Epithelial cell of proximal tubule (primary cell): Measurements from ENCODE around the gene SYNCRIP. TPM values are rescaled to one million over a fixed set of nuclear protein-coding genes. Genes with fewer than 3 reads are reported as not detected.
"Not testable (repeated sequence)": the region's sequence is repeated elsewhere in the genome, so short reads cannot be mapped to it uniquely, and the experiment has no call there.

ENCODE experiments used
- DNase-seq: peaks from one replicate; pipeline ENCODE4 v3.0.0-alpha.2; 2011; ENCODE audit warnings: low read depth
- H3K4me3 ChIP-seq: 2 replicates; pipeline ENCODE4 v1.5.1; 2011; ENCODE audit warnings: low read depth, mild to moderate bottlenecking, low read length
- total RNA-seq: library from RNA; depleted of rRNA; stranded (reverse); fragments of >200 nt; gene quantifications from 2 replicates; pipeline ENCODE4 v1.2.3, GENCODE V29; 2015
- TF ChIP-seq, protein P1 (sequence below): conservative IDR thresholded peaks from 2 replicates; pipeline ENCODE4 v1.5.1; 2012; ENCODE audit warnings: low read depth, mild to moderate bottlenecking, low read length

The SYNCRIP gene
- total RNA-seq, 1 donor from 2014 or later = 59.3 TPM

GRCh38 chr6:85594197-85594930 lies 48.3 kb downstream of the SYNCRIP start:
- DNase-seq = no peak
- TF ChIP-seq, protein P1, sequence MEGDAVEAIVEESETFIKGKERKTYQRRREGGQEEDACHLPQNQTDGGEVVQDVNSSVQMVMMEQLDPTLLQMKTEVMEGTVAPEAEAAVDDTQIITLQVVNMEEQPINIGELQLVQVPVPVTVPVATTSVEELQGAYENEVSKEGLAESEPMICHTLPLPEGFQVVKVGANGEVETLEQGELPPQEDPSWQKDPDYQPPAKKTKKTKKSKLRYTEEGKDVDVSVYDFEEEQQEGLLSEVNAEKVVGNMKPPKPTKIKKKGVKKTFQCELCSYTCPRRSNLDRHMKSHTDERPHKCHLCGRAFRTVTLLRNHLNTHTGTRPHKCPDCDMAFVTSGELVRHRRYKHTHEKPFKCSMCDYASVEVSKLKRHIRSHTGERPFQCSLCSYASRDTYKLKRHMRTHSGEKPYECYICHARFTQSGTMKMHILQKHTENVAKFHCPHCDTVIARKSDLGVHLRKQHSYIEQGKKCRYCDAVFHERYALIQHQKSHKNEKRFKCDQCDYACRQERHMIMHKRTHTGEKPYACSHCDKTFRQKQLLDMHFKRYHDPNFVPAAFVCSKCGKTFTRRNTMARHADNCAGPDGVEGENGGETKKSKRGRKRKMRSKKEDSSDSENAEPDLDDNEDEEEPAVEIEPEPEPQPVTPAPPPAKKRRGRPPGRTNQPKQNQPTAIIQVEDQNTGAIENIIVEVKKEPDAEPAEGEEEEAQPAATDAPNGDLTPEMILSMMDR = no peak
- H3K4me3 ChIP-seq = peak overlapping the region; percentile 89

GRCh38 chr6:85593438-85594196 lies 49.1 kb downstream of the SYNCRIP start, which contains the start of gene SNX14:
TSS of gene SNX14 (minus strand) at chr6:85593858. CDS start at chr6:85593718, 140 bp downstream.
- H3K4me3 ChIP-seq = peak within 1 kb of the TSS; percentile 89
- TF ChIP-seq, protein P1 = no peak
- DNase-seq = no peak

DNA sequence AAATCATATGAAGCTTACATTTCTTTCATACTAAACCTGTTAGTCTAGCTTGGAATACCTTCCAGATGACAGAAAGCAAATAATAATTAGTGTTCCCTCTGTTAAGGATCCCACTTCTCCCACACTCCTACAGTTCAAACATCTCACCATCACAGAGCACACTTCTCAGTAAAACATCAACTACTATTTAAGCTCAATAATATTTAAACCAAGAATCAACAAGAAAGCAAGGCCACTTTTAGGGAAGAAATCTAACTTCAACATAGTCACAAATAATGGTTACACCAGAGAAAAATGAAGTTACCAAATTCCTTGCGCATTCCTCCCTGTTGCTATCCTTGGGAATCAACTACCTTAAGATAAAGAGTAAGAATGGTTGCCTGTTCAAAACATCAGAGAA lies 50.7 kb downstream of the SYNCRIP start:
- peak overlapping the region; percentile 89 for H3K4me3 ChIP-seq
- DNase-seq = no peak
- TF ChIP-seq, protein P1 = no peak

GRCh38 chr6:85591207-85591606 lies 51.5 kb downstream of the SYNCRIP start:
- no peak overlapping the region for H3K4me3 ChIP-seq
- no peak for DNase-seq
- TF ChIP-seq, protein P1 = no peak

GRCh38 chr6:85585741-85586140 lies 56.9 kb downstream of the SYNCRIP start:
- no peak for DNase-seq
- TF ChIP-seq, protein P1 = no peak
- H3K4me3 ChIP-seq = no peak overlapping the region

DNA sequence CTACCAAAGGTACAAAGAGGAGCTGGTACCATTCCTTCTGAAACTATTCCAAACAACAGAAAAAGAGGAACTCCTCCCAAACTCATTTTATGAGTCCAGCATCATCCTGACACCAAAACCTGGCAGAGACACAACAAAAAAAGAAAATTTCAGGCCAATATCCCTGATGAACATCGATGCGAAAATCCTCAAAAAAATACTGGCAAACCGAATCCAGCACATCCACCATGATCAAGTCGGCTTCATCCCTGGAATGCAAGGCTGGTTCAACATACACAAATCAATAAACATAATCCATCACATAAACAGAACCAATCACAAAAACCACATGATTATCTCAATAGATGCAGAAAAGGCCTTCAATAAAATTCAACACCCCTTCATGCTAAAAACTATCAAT lies 59.9 kb downstream of the SYNCRIP start:
- not testable (repeated sequence) for H3K4me3 ChIP-seq, DNase-seq

DNA sequence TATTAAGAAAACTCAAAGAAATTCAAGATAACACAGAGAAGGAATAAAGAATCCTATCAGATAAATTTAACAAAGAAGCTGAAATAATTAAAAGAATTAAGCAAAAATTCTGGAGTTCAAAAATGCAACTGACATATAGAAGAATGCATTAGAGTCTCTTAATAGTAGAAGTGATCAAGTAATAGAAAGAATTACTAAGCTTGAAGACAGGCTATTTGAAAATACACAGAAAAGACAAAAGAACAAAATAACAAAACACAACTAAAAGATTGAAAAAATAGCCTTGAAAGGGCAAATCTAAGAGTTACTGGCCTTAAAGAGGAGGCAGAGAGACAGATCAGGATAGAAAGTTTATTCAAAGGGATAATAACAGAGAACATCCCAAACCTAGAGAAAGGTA lies 61.1 kb downstream of the SYNCRIP start:
- no peak for DNase-seq
- TF ChIP-seq, protein P1 = no peak

More for the DNA sequence above, 61.1 kb downstream of the SYNCRIP start:
- no peak overlapping the region for H3K4me3 ChIP-seq
